ENCODE data around the gene DOCK3.

GRCh38 chr3:51141573-51141972, 466.8 kb downstream of the DOCK3 start:
- TF ChIP-seq EP300 (conservative IDR thresholded peaks at IDR 0.05; ENCODE audit: poor library complexity, severe bottlenecking): no peak
- TF ChIP-seq CTCF (IDR thresholded peaks at IDR 0.05; ENCODE audit: poor library complexity, severe bottlenecking): no peak

Data from neural cell (in vitro differentiated cells).